GM12878 (cell line): ENCODE measurements around the gene CDC14A. TPM values are rescaled to one million over a fixed set of nuclear protein-coding genes. Genes with fewer than 3 reads are reported as not detected.
A peak's percentile ranks its signal among the peaks of the same experiment; 100 is the strongest.

Source experiments
- ATAC-seq: fragments of 200-7000 bp; cut with Tn5 transposase; 3 replicates; pipeline ENCODE4 v1.9.1; 2020; ENCODE audit warnings: mild to moderate bottlenecking, moderate library complexity
- BruUV-seq: library from RNA; stranded (reverse); fragments of 400-500 nt; replicated peaks from 2 replicates; lab custom pipeline; 2021; lab: Mats Ljungman, UMichigan
- CTCF ChIA-PET: fragments of 300-600 bp; sonication (Branson Sonifier 250); formaldehyde crosslinking; extraction: SDS; loops from one replicate; lab custom pipeline; 2021; ENCODE audit warnings: inconsistent platforms; lab: Yijun Ruan, JAX
- POLR2A ChIA-PET: fragments of 350-600 bp; formaldehyde crosslinking; extraction: SDS; loops from one replicate; lab custom pipeline; 2021; ENCODE audit warnings: inconsistent platforms; lab: Charles Lee
- RAD21 ChIA-PET: fragments of 300-600 bp; sonication (Branson Sonifier 250); formaldehyde crosslinking; loops from one replicate; lab custom pipeline; 2023; ENCODE audit warnings: antibody characterized with exemption; ENCODE audit not compliant: unreplicated experiment; lab: Charles Lee
- SMC1A ChIA-PET: fragments of 300-600 bp; sonication (Branson Sonifier 250); formaldehyde crosslinking; loops from one replicate; lab custom pipeline; 2023; ENCODE audit not compliant: unreplicated experiment, uncharacterized antibody; lab: Charles Lee
- DNase-seq: peaks from one replicate; pipeline ENCODE4 v3.0.0-alpha.2; 2011; ENCODE audit warnings: low read depth, low spot score
- FAIRE-seq: peaks from 3 replicates; lab custom pipeline; 2011; peaks lifted over from hg19 to GRCh38; lab: Jason Lieb, UNC
- H2AFZ ChIP-seq: 2 replicates; pipeline ENCODE4 v1.6.0; 2011; ENCODE audit warnings: low read depth, low read length, control low read depth; ENCODE audit not compliant: control insufficient read depth
- H3K27ac ChIP-seq: 2 replicates; pipeline ENCODE4 v1.5.1; 2011; ENCODE audit warnings: control low read depth; ENCODE audit not compliant: control insufficient read depth, insufficient read depth
- H3K27me3 ChIP-seq, 2 experiments: replicated peaks in 1 of 2; 2 replicates each; pipeline versions ENCODE4 v1.6.0 to v1.6.1; 2011; ENCODE audit warnings: low read length in 1 of 2; ENCODE audit not compliant: control insufficient read depth in 2 of 2, insufficient read depth in 2 of 2
- H3K36me3 ChIP-seq, 2 experiments: 2 replicates each; pipeline ENCODE4 v1.5.1; 2011; ENCODE audit warnings: low read length in 1 of 2; ENCODE audit not compliant: control insufficient read depth in 2 of 2, insufficient read depth in 2 of 2
- H3K4me1 ChIP-seq: 2 replicates; pipeline ENCODE4 v1.6.1; 2011; ENCODE audit warnings: mild to moderate bottlenecking, low read length, moderate library complexity, mixed read lengths; ENCODE audit not compliant: control insufficient read depth, insufficient read depth
- H3K4me2 ChIP-seq: 2 replicates; pipeline ENCODE4 v1.6.0; 2011; ENCODE audit warnings: control low read depth; ENCODE audit not compliant: control insufficient read depth, insufficient read depth
- H3K4me3 ChIP-seq: fragments of 200-600 bp; sonication (generic); 2 replicates; pipeline ENCODE4 v1.5.1; 2016
- H3K79me2 ChIP-seq: 2 replicates; pipeline ENCODE4 v1.6.0; 2011; ENCODE audit warnings: low read length; ENCODE audit not compliant: control insufficient read depth, insufficient read depth
- H3K9ac ChIP-seq: 2 replicates; pipeline ENCODE4 v1.8.0; 2011; ENCODE audit warnings: low read length, control low read depth, mixed read lengths; ENCODE audit not compliant: control insufficient read depth, insufficient read depth
- H3K9me3 ChIP-seq: replicated peaks from 3 replicates; pipeline ENCODE4 v1.5.1; 2011; ENCODE audit warnings: mild to moderate bottlenecking, low read length; ENCODE audit not compliant: control insufficient read depth, insufficient read depth
- H4K20me1 ChIP-seq: 2 replicates; pipeline ENCODE4 v1.6.0; 2011; ENCODE audit not compliant: control insufficient read depth, insufficient read depth
- ESRRA ChIP-seq: IDR thresholded peaks from 2 replicates; pipeline ENCODE4 v1.6.1; 2012; ENCODE audit warnings: mild to moderate bottlenecking, low read length, improper control_type of control experiment
- EZH2 ChIP-seq: IDR thresholded peaks from 2 replicates; pipeline ENCODE4 v1.6.1; 2012; ENCODE audit warnings: low read depth, mild to moderate bottlenecking, control low read depth, inconsistent platforms, low read length, borderline replicate concordance; ENCODE audit not compliant: control insufficient read depth
- HDAC6 ChIP-seq: fragments of 200-600 bp; sonication (generic); IDR thresholded peaks from one replicate; pipeline ENCODE4 v1.8.0; 2017; ENCODE audit warnings: antibody characterized with exemption; ENCODE audit not compliant: unreplicated experiment
- NR2C1 ChIP-seq: fragments of 450-650 bp; IDR thresholded peaks from 2 replicates; pipeline ENCODE4 v1.6.1; 2017; ENCODE audit warnings: antibody characterized with exemption, mild to moderate bottlenecking, moderate library complexity
- PKNOX1 ChIP-seq: fragments of 450-650 bp; IDR thresholded peaks from 2 replicates; pipeline ENCODE4 v1.6.1; 2016; ENCODE audit warnings: mild to moderate bottlenecking
- RBBP5 ChIP-seq: fragments of 200-600 bp; sonication (generic); conservative IDR thresholded peaks from 2 replicates; pipeline ENCODE4 v1.6.1; 2016
- SUZ12 ChIP-seq: fragments of 200-600 bp; sonication (generic); IDR thresholded peaks from one replicate; pipeline ENCODE4 v1.6.1; 2018; ENCODE audit warnings: antibody characterized with exemption, mild to moderate bottlenecking; ENCODE audit not compliant: unreplicated experiment
- WGBS: methylation state at CpG from one replicate; pipeline ENCODE4 v1.1.6; 2016; ENCODE audit warnings: low lambda C conversion rate; ENCODE audit not compliant: insufficient replicate concordance, insufficient coverage; ENCODE audit errors: missing lambda C conversion rate; 5-methylcytosine and 5-hydroxymethylcytosine counted together
- in situ Hi-C: fragments of 300-500 bp; cut with MboI; formaldehyde crosslinking; loops from 9 replicates; pipeline ENCODE4 v1.14.3; 2018; ENCODE audit warnings: mixed read lengths
- intact Hi-C: fragments of 100-400 bp; cut with micrococcal nuclease; formaldehyde crosslinking; loops from one replicate; pipeline ENCODE4 v1.14.2; 2022; ENCODE audit not compliant: unreplicated experiment
- polyA plus RNA-seq, 11 experiments: library from polyadenylated mRNA; depleted of rRNA in 4 of 11; unstranded in 6 of 11; stranded (reverse) in 5 of 11; fragments of >200 nt; fragmentation: Nextera tagmentation in 4 of 11; fragmentation: Illumina TruSeq in 1 of 11; extraction: Ambion mirVana in 4 of 11; extraction: Trizol in 1 of 11; gene quantifications; 1 replicate in 1 of 11; 2 replicates in 10 of 11; pipeline versions ENCODE4 v1.2.1 to v1.2.3, GENCODE V29; 2011 to 2016; ENCODE audit warnings: inconsistent platforms in 2 of 11, missing spikeins in 2 of 11, low read depth in 1 of 11
- total RNA-seq, 4 experiments: library from RNA; depleted of rRNA in 3 of 4; stranded (reverse); fragments of >200 nt in 3 of 4; fragmentation: Illumina TruSeq in 1 of 4; extraction: Trizol in 1 of 4; gene quantifications; 2 replicates each; pipeline versions ENCODE4 v1.2.1 to v1.2.3, GENCODE V29; 2013 to 2021
- TF ChIP-seq, protein P1 (sequence below): fragments of 450-650 bp; formaldehyde crosslinking; IDR thresholded peaks from 2 replicates; pipeline ENCODE4 v1.4.0; 2022; ENCODE audit warnings: mild to moderate bottlenecking, moderate library complexity

Gene CDC14A
- total and polyA plus RNA-seq, 10 of the 15 experiments (the other 5 are each of a cell fraction or from before 2014, with no cell fraction given), result 1.5 to 7.1 (median 5.5) TPM

- SMC1A ChIA-PET, result interaction anchor here (0.6 kb wide), 1 partner anchor 29 kb away, joined by 4 read pairs; no protein-coding TSS in a partner anchor
- no peaks in the 10 kb centered on the region for H3K36me3 ChIP-seq
- no peak for DNase-seq
- WGBS, result 24% methylated on average over 57 of the region's 57 CpGs
- BruUV-seq, result no TSS peak
- no peak for ATAC-seq
- in situ Hi-C loops, result no loop called here
- H3K9ac ChIP-seq, result no peak overlapping the region
- H4K20me1 ChIP-seq, result no peaks in the 10 kb centered on the region
- RAD21 ChIA-PET, result no interaction called here
- TF ChIP-seq SUZ12, result peak; percentile 86
- no peak for TF ChIP-seq RBBP5
- TF ChIP-seq NR2C1, result no peak
- no peak for TF ChIP-seq ESRRA
- peak; percentile 71 for TF ChIP-seq HDAC6
- TF ChIP-seq PKNOX1, result no peak
- TF ChIP-seq EZH2, result peak; percentile 76; the same call in 1 of the 2 replicates
- TF ChIP-seq, protein P1, sequence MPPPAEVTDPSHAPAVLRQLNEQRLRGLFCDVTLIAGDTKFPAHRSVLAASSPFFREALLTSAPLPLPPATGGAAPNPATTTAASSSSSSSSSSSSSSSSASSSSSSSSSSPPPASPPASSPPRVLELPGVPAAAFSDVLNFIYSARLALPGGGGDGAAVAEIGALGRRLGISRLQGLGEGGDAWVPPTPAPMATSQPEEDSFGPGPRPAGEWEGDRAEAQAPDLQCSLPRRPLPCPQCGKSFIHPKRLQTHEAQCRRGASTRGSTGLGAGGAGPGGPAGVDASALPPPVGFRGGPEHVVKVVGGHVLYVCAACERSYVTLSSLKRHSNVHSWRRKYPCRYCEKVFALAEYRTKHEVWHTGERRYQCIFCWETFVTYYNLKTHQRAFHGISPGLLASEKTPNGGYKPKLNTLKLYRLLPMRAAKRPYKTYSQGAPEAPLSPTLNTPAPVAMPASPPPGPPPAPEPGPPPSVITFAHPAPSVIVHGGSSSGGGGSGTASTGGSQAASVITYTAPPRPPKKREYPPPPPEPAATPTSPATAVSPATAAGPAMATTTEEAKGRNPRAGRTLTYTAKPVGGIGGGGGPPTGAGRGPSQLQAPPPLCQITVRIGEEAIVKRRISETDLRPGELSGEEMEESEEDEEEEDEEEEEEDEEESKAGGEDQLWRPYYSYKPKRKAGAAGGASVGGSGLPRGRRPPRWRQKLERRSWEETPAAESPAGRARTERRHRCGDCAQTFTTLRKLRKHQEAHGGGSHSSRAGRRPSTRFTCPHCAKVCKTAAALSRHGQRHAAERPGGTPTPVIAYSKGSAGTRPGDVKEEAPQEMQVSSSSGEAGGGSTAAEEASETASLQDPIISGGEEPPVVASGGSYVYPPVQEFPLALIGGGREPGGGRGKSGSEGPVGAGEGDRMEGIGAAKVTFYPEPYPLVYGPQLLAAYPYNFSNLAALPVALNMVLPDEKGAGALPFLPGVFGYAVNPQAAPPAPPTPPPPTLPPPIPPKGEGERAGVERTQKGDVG, result no peak
- TF ChIP-seq, all 136 proteins: peak for 3
- H3K4me1 ChIP-seq, result peaks cover 28% of the 10 kb centered on the region
- FAIRE-seq, result no peak
- peaks cover 9 to 27% of the 10 kb centered on the region in 2 experiments for H3K27me3 ChIP-seq
- H2AFZ ChIP-seq, result peak overlapping the region; percentile 45
- no peaks in the 10 kb centered on the region for H3K9me3 ChIP-seq
- H3K79me2 ChIP-seq, result no peaks in the 10 kb centered on the region
- intact Hi-C loops, result loop anchor here (5.0 to 10.0 kb wide), 4 partner anchors 78 to 735 kb away; a partner anchor contains a TSS
- CTCF ChIA-PET, result interaction anchor here (3.0 kb wide), 1 partner anchor 76 kb away, joined by 13 read pairs; no protein-coding TSS in a partner anchor
- H3K4me2 ChIP-seq, result peak overlapping the region; percentile 93
- POLR2A ChIA-PET, result no interaction called here
- H3K4me3 ChIP-seq, result peak overlapping the region; percentile 28; the same call in 1 of the 2 replicates
- H3K27ac ChIP-seq, result no peak overlapping the region
Measured at GRCh38 chr1:100539836-100540536, 187.7 kb downstream of the CDC14A start.
